ENCODE measurements around the gene TBC1D24.

Gene TBC1D24

GRCh38 chr16:2450975-2451381 is 23.9 kb upstream of the TBC1D24 start:
- no peak for DNase-seq

GRCh38 chr16:2451851-2452320 is 23.0 kb upstream of the TBC1D24 start:
- no peak for DNase-seq

GRCh38 chr16:2452650-2453049 is 22.3 kb upstream of the TBC1D24 start:
- DNase-seq = no peak

- no peak for DNase-seq
Observed at GRCh38 chr16:2455081-2455845, 19.7 kb upstream of the TBC1D24 start.

GRCh38 chr16:2456551-2457153 is 18.3 kb upstream of the TBC1D24 start:
- no peak for DNase-seq

- DNase-seq = no peak
Observed at GRCh38 chr16:2457267-2457666, 17.7 kb upstream of the TBC1D24 start.

GRCh38 chr16:2457946-2458345 is 17.0 kb upstream of the TBC1D24 start:
- no peak for DNase-seq

GRCh38 chr16:2458887-2459646 is 15.9 kb upstream of the TBC1D24 start:
- DNase-seq = no peak

GRCh38 chr16:2459647-2460390 is 15.1 kb upstream of the TBC1D24 start, which contains the start of gene TEDC2:
Gene TEDC2, plus strand, starts transcription at chr16:2460109. Its CDS starts 36 bp downstream, at chr16:2460145.
- DNase-seq = peak; percentile 88

GRCh38 chr16:2460391-2460713 is 14.6 kb upstream of the TBC1D24 start:
- DNase-seq = no peak

- DNase-seq = no peak
Observed at GRCh38 chr16:2460916-2461315, 14.0 kb upstream of the TBC1D24 start.

- DNase-seq = no peak
Observed at GRCh38 chr16:2462031-2462866, 12.7 kb upstream of the TBC1D24 start.

- no peak for DNase-seq
Observed at GRCh38 chr16:2464333-2464732, 10.6 kb upstream of the TBC1D24 start.

GRCh38 chr16:2465653-2466415 is 9.1 kb upstream of the TBC1D24 start:
- DNase-seq = no peak

- no peak for DNase-seq
Observed at GRCh38 chr16:2466667-2467527, 8.0 kb upstream of the TBC1D24 start.

- peak; percentile 74 for DNase-seq
Observed at GRCh38 chr16:2467528-2468232, 7.2 kb upstream of the TBC1D24 start.

- DNase-seq = no peak
Observed at GRCh38 chr16:2468233-2468724, 6.6 kb upstream of the TBC1D24 start.

- DNase-seq = no peak
Observed at GRCh38 chr16:2468725-2469398, 6.1 kb upstream of the TBC1D24 start.

Data from NCI-H226 (cell line).